ENCODE data around the gene GARIN3. TPM values are rescaled to one million over a fixed set of nuclear protein-coding genes. Genes with fewer than 3 reads are reported as not detected.

Gene GARIN3
- total and polyA plus RNA-seq, 2 donors (not counting 3 experiments of a cell fraction or from before 2014, with no cell fraction given), result not detected

GRCh38 chr5:157214861-157215513, 48.9 kb upstream of the GARIN3 start:
- Histone ChIP-seq H3K4me2 (ENCODE audit: insufficient read depth, low read length) (no peak overlapping the region), H2AFZ (ENCODE audit: low read depth, low read length) (no peak overlapping the region), H3K36me3 (ENCODE audit: control insufficient read depth in 2 of 2, extremely low read depth in 1 of 2, insufficient read depth in 2 of 2, low read length in 2 of 2) (no peaks in the 10 kb centered on the region), H3K27me3 (ENCODE audit: control insufficient read depth in 2 of 2, insufficient read depth in 2 of 2, low read length in 2 of 2) (no peaks in the 10 kb centered on the region), H3K4me1 (ENCODE audit: control insufficient read depth, extremely low read depth, insufficient read depth, low read length) (no peaks in the 10 kb centered on the region), H3K27ac (ENCODE audit: insufficient read depth, low read depth, low read length) (no peak overlapping the region), H3K4me3 (replicated peaks in 1 of 3; ENCODE audit: insufficient read depth in 1 of 3, low read depth in 1 of 3, low read length in 3 of 3) (no peak overlapping the region), H3K9me3 (replicated peaks; ENCODE audit: control insufficient read depth, insufficient read depth, low read length) (no peaks in the 10 kb centered on the region), H3K79me2 (ENCODE audit: control insufficient read depth, insufficient read depth, low read length) (no peaks in the 10 kb centered on the region), H4K20me1 (replicated peaks; ENCODE audit: control insufficient read depth, extremely low read depth, insufficient read depth, low read length) (no peaks in the 10 kb centered on the region), H3K9me1 (replicated peaks; ENCODE audit: control insufficient read depth, extremely low read depth, insufficient read depth, low read length) (no peaks in the 10 kb centered on the region), H3K9ac (replicated peaks; ENCODE audit: extremely low read depth, insufficient read depth, low read length) (no peak overlapping the region)
- ChIA-PET POLR2A (no interaction called here), CTCF (no interaction called here)
- dilution Hi-C loops (cut with MboI; ENCODE audit: extremely low pct_ligation_motif_present, low sequenced_read_pairs) (no loop called here), intact Hi-C loops (cut with micrococcal nuclease) (no loop called here)
- FAIRE-seq (no peak), DNase-seq (ENCODE audit: low read depth, low spot score) (no peak)
- BruUV-seq (replicated peaks), result no TSS peak
- TF ChIP-seq MAX (IDR thresholded peaks at IDR 0.05; ENCODE audit: insufficient read depth, insufficient read length) (no peak), POLR2A (IDR thresholded peaks at IDR 0.05; ENCODE audit: low read depth, low read length) (no peak), POLR2AphosphoS5 (IDR thresholded peaks at IDR 0.05; ENCODE audit: insufficient read depth, low read depth, low read length) (no peak), GATA2 (IDR thresholded peaks at IDR 0.05; ENCODE audit: insufficient read depth, insufficient read length, low read depth, low read length) (no peak), EZH2 (IDR thresholded peaks at IDR 0.05; ENCODE audit: borderline replicate concordance, low read depth, low read length, severe bottlenecking) (no peak), MYC (IDR thresholded peaks at IDR 0.05; ENCODE audit: low read depth, low read length) (no peak), CTCF (IDR thresholded peaks at IDR 0.05; ENCODE audit: extremely low read depth in 1 of 2, insufficient read depth in 1 of 2, low read depth in 1 of 2, low read length in 2 of 2) (no peak), JUN (IDR thresholded peaks at IDR 0.05; ENCODE audit: borderline replicate concordance, insufficient read depth, insufficient read length, low read depth) (no peak), FOS (IDR thresholded peaks at IDR 0.05; ENCODE audit: borderline replicate concordance, insufficient read depth, low read length) (no peak)
